Astrocyte (in vitro differentiated cells and primary cell): ENCODE measurements around the gene OGFOD2. TPM values are rescaled to one million over a fixed set of nuclear protein-coding genes. Genes with fewer than 3 reads are reported as not detected.

Experiments
- DNase-seq: peaks from one replicate; pipeline ENCODE4 v3.0.0-alpha.2; 2010; ENCODE audit warnings: low read depth
- FAIRE-seq: peaks from 2 replicates; lab custom pipeline; 2011; peaks lifted over from hg19 to GRCh38; lab: Jason Lieb, UNC
- H2AFZ ChIP-seq: 2 replicates; pipeline ENCODE4 v1.6.0; 2012; ENCODE audit warnings: low read depth, low read length, inconsistent platforms
- H3K27ac ChIP-seq: 2 replicates; pipeline ENCODE4 v1.5.1; 2011; ENCODE audit warnings: low read depth, low read length, inconsistent platforms
- H3K27me3 ChIP-seq: 2 replicates; pipeline ENCODE4 v1.6.0; 2011; ENCODE audit warnings: low read length, inconsistent platforms; ENCODE audit not compliant: insufficient read depth
- H3K36me3 ChIP-seq: 2 replicates; pipeline ENCODE4 v1.5.1; 2011; ENCODE audit warnings: low read length, inconsistent platforms; ENCODE audit not compliant: insufficient read depth
- H3K4me1 ChIP-seq: 2 replicates; pipeline ENCODE4 v1.5.1; 2011; ENCODE audit warnings: low read length, inconsistent platforms; ENCODE audit not compliant: insufficient read depth
- H3K4me2 ChIP-seq: 2 replicates; pipeline ENCODE4 v1.6.0; 2012; ENCODE audit warnings: low read length, inconsistent platforms
- H3K4me3 ChIP-seq: 2 replicates; pipeline ENCODE4 v1.5.1; 2011; ENCODE audit warnings: low read depth, mild to moderate bottlenecking, low read length, inconsistent platforms; ENCODE audit not compliant: insufficient read depth
- H3K79me2 ChIP-seq: 2 replicates; pipeline ENCODE4 v1.6.0; 2012; ENCODE audit warnings: mild to moderate bottlenecking, low read length, inconsistent platforms; ENCODE audit not compliant: insufficient read depth
- H3K9ac ChIP-seq: 2 replicates; pipeline ENCODE4 v1.6.0; 2012; ENCODE audit warnings: mild to moderate bottlenecking, low read length, inconsistent platforms
- H3K9me3 ChIP-seq: 2 replicates; pipeline ENCODE4 v1.5.1; 2012; ENCODE audit warnings: low read depth, mild to moderate bottlenecking, low read length, inconsistent platforms; ENCODE audit not compliant: insufficient read depth
- H4K20me1 ChIP-seq: 2 replicates; pipeline ENCODE4 v1.6.0; 2012; ENCODE audit warnings: low read length, inconsistent platforms; ENCODE audit not compliant: insufficient read depth
- H3K27ac Mint-ChIP-seq: one replicate; pipeline ENCODE4 v1.8.0; 2021; ENCODE audit warnings: mild to moderate bottlenecking, mixed read lengths; ENCODE audit not compliant: unreplicated experiment
- H3K27me3 Mint-ChIP-seq: one replicate; pipeline ENCODE4 v1.8.0; 2021; ENCODE audit warnings: low read depth, mixed read lengths; ENCODE audit not compliant: unreplicated experiment
- H3K36me3 Mint-ChIP-seq: one replicate; pipeline ENCODE4 v1.8.0; 2021; ENCODE audit warnings: low read depth, mixed read lengths; ENCODE audit not compliant: unreplicated experiment
- H3K4me1 Mint-ChIP-seq: one replicate; pipeline ENCODE4 v1.8.0; 2021; ENCODE audit warnings: low read depth, mixed read lengths; ENCODE audit not compliant: unreplicated experiment
- H3K4me3 Mint-ChIP-seq: one replicate; pipeline ENCODE4 v1.8.0; 2021; ENCODE audit warnings: mild to moderate bottlenecking, moderate library complexity, mixed read lengths; ENCODE audit not compliant: unreplicated experiment
- H3K9me3 Mint-ChIP-seq: one replicate; pipeline ENCODE4 v1.8.0; 2021; ENCODE audit warnings: mild to moderate bottlenecking, mixed read lengths; ENCODE audit not compliant: unreplicated experiment
- EZH2 ChIP-seq: IDR thresholded peaks from 2 replicates; pipeline ENCODE4 v1.6.1; 2012; ENCODE audit warnings: mild to moderate bottlenecking, low read length, inconsistent platforms; ENCODE audit not compliant: insufficient read depth
- total RNA-seq: library from RNA; stranded (reverse); gene quantifications from 2 replicates; pipeline ENCODE4 v1.2.1, GENCODE V29; 2021
- TF ChIP-seq, protein P1 (sequence below): IDR thresholded peaks from 2 replicates; pipeline ENCODE4 v1.5.1; 2011; ENCODE audit warnings: low read depth, mild to moderate bottlenecking, inconsistent platforms, low read length, moderate library complexity; ENCODE audit not compliant: insufficient read depth

Gene OGFOD2
- total RNA-seq, 1 donor from 2014 or later, result 13.3 TPM

DNA sequence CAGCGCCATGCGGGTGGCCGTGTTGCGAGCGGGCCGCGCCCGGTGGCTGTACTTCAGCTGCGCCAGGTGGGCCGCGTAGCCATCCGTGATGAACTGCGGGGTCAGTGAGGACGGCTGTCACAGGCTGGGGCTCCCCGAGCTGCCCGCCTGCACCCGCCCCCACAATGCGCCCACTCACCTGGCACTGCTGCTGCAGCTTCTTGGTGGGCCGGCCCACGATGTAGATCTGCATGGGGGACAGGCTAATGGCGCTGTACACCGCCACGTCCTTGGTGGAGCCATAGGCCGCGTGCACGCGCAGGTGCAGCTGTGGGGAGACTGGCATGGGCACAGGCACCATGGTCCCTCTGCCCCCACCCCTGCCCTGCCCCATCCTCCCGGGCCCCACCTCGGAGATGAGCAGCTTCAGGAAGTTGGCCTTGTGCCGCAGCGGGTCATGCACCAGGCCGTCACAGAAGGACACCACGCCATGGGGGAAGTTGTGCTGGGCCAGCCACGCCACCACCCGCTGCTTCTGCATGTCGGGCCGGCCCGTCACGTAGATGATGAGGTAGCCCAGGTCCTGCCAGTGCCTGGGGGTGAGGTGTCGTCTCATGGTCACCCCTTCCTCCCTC, 11.3 kb downstream of the OGFOD2 start:
- Mint-ChIP-seq H3K9me3 (no peaks in the 10 kb centered on the region), H3K27me3 (no peaks in the 10 kb centered on the region), H3K36me3 (peaks cover 4% of the 10 kb centered on the region), H3K27ac (no peak overlapping the region), H3K4me1 (peaks cover 21% of the 10 kb centered on the region), H3K4me3 (no peak overlapping the region)
- Histone ChIP-seq H2AFZ (no peak overlapping the region), H3K9ac (no peak overlapping the region), H3K27ac (no peak overlapping the region), H4K20me1 (peaks cover 27% of the 10 kb centered on the region), H3K36me3 (no peaks in the 10 kb centered on the region), H3K27me3 (no peaks in the 10 kb centered on the region), H3K9me3 (no peaks in the 10 kb centered on the region), H3K79me2 (peaks cover 21% of the 10 kb centered on the region), H3K4me3 (no peak overlapping the region), H3K4me1 (peaks cover 30% of the 10 kb centered on the region), H3K4me2 (no peak overlapping the region)
- TF ChIP-seq, protein P1, sequence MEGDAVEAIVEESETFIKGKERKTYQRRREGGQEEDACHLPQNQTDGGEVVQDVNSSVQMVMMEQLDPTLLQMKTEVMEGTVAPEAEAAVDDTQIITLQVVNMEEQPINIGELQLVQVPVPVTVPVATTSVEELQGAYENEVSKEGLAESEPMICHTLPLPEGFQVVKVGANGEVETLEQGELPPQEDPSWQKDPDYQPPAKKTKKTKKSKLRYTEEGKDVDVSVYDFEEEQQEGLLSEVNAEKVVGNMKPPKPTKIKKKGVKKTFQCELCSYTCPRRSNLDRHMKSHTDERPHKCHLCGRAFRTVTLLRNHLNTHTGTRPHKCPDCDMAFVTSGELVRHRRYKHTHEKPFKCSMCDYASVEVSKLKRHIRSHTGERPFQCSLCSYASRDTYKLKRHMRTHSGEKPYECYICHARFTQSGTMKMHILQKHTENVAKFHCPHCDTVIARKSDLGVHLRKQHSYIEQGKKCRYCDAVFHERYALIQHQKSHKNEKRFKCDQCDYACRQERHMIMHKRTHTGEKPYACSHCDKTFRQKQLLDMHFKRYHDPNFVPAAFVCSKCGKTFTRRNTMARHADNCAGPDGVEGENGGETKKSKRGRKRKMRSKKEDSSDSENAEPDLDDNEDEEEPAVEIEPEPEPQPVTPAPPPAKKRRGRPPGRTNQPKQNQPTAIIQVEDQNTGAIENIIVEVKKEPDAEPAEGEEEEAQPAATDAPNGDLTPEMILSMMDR, result no peak
- TF ChIP-seq EZH2, result no peak
- FAIRE-seq, result no peak
- no peak for DNase-seq

DNA sequence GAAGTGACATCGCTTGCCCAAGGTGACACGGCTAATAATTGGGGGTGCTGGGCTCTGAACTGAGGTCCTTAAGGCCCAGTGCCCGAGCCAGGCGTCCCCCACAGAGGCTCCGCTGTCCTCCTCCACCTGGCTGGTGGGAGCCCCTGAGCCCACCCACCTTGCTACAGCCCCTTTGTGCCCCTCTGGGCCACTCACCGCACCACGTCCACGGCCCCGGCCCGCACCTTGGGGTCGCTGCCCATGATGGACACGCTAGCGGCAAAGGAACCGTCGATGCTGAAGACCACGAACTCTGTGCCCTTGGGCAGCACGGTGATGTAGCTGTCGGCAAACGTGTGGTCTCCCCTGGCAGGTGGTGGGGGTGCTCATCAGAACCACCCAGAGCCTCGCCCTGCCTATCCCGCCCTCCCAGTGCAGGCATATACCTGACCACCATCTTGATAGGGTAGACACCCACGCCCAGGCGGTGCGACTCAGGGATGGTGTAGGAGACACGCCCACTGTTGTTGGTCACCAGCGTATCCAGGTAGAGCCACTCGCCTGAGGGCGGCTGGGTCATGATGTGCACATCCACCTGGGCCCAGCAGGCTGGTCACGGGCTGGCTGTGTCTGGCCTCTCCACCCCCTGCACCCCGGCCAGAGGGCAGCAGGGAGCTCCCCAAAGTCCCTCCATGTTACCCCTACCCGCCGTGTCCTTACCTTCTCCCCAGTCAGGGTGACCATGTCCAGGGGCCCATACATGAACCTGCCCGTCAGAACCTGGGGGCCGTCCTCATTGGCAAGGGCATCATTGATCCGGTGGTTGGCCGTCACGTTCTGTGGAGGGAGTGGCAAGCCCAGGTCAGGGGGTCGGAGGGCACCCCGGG, 12.3 kb downstream of the OGFOD2 start:
- Mint-ChIP-seq H3K27me3 (no peaks in the 10 kb centered on the region), H3K36me3 (peaks cover 6% of the 10 kb centered on the region), H3K4me1 (peaks cover 15% of the 10 kb centered on the region), H3K9me3 (no peaks in the 10 kb centered on the region), H3K27ac (no peak overlapping the region), H3K4me3 (no peak overlapping the region)
- Histone ChIP-seq H3K4me1 (peaks cover 24% of the 10 kb centered on the region), H3K27me3 (no peaks in the 10 kb centered on the region), H2AFZ (no peak overlapping the region), H3K4me3 (no peak overlapping the region), H3K4me2 (no peak overlapping the region), H3K27ac (no peak overlapping the region), H3K36me3 (no peaks in the 10 kb centered on the region), H3K79me2 (peaks cover 12% of the 10 kb centered on the region), H3K9ac (no peak overlapping the region), H3K9me3 (no peaks in the 10 kb centered on the region), H4K20me1 (peaks cover 18% of the 10 kb centered on the region)
- no peak for FAIRE-seq
- TF ChIP-seq, protein P1, result no peak
- no peak for TF ChIP-seq EZH2
- DNase-seq, result no peak
